GM21528 (cell line): Measurements from ENCODE around the gene MAP7D1.

Experiments
- ATAC-seq: cut with Tn5 transposase; IDR thresholded peaks from one replicate; pipeline ENCODE4 v1.9.1; 2021; ENCODE audit warnings: mild to moderate bottlenecking, moderate library complexity; ENCODE audit not compliant: unreplicated experiment, low FRiP score

Gene MAP7D1

GRCh38 chr1:36165145-36165544, 9.2 kb downstream of the MAP7D1 start:
- no peak for ATAC-seq

- no peak for ATAC-seq
Observed at GRCh38 chr1:36166136-36166535, 10.2 kb downstream of the MAP7D1 start.

- no peak for ATAC-seq
Observed at GRCh38 chr1:36166938-36167905, 11.3 kb downstream of the MAP7D1 start.

- ATAC-seq = no peak
Observed at GRCh38 chr1:36168514-36168913, 12.6 kb downstream of the MAP7D1 start.

GRCh38 chr1:36170643-36171412, 14.9 kb downstream of the MAP7D1 start:
- ATAC-seq = no peak

GRCh38 chr1:36172017-36172747, 16.2 kb downstream of the MAP7D1 start:
- no peak for ATAC-seq

GRCh38 chr1:36172983-36173382, 17.0 kb downstream of the MAP7D1 start:
- no peak for ATAC-seq

GRCh38 chr1:36174713-36175112, 18.8 kb downstream of the MAP7D1 start:
- ATAC-seq = no peak

GRCh38 chr1:36175137-36176095, 19.5 kb downstream of the MAP7D1 start:
- no peak for ATAC-seq

- ATAC-seq = no peak
Observed at GRCh38 chr1:36176106-36176949, 20.4 kb downstream of the MAP7D1 start.

- no peak for ATAC-seq
Observed at GRCh38 chr1:36177589-36178431, 21.9 kb downstream of the MAP7D1 start.

- no peak for ATAC-seq
Observed at GRCh38 chr1:36178471-36179219, 22.7 kb downstream of the MAP7D1 start.

- ATAC-seq = no peak
Observed at GRCh38 chr1:36179220-36179600, 23.2 kb downstream of the MAP7D1 start.

GRCh38 chr1:36182734-36183133, 26.8 kb downstream of the MAP7D1 start:
- no peak for ATAC-seq

GRCh38 chr1:36183309-36183856, 27.4 kb downstream of the MAP7D1 start:
- ATAC-seq = no peak

GRCh38 chr1:36187800-36188593, 32.0 kb downstream of the MAP7D1 start:
- ATAC-seq = no peak
